OCI-LY1 (cell line): ENCODE measurements around the gene PRSS35.

Experiments
- EZH2 ChIP-seq: fragments of 200-600 bp; sonication (generic), shearing (Covaris generic); IDR thresholded peaks from 2 replicates; pipeline ENCODE4 v1.8.0; 2017; ENCODE audit warnings: borderline replicate concordance, mixed run types, mild to moderate bottlenecking, antibody characterized with exemption, low read length, moderate library complexity, mixed read lengths
- TF ChIP-seq, protein P1 (sequence below): fragments of 200-600 bp; sonication (generic), shearing (Covaris generic); IDR thresholded peaks from 2 replicates; pipeline ENCODE4 v1.5.1; 2017; ENCODE audit warnings: mild to moderate bottlenecking, antibody characterized with exemption, low read length, moderate library complexity, mixed read lengths

DNA sequence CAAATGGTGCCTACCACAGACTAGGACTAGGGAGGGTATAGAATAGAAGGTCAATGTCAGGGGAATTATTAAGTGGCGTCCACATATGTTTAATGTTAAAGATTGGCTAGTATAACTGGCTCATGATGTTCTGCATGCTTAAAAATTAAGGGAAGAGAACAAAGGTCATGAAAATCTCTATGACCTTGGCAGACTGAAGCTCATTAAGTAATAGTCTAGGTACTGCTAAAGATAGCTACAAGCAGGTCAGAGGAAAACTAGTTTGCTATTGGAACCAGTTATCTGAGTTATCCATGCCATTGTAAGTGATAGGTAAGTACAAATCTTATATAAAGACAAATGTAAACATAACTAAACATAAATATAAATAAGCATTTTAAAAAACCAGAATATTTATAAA lies 32.9 kb upstream of the PRSS35 start:
- TF ChIP-seq, protein P1, sequence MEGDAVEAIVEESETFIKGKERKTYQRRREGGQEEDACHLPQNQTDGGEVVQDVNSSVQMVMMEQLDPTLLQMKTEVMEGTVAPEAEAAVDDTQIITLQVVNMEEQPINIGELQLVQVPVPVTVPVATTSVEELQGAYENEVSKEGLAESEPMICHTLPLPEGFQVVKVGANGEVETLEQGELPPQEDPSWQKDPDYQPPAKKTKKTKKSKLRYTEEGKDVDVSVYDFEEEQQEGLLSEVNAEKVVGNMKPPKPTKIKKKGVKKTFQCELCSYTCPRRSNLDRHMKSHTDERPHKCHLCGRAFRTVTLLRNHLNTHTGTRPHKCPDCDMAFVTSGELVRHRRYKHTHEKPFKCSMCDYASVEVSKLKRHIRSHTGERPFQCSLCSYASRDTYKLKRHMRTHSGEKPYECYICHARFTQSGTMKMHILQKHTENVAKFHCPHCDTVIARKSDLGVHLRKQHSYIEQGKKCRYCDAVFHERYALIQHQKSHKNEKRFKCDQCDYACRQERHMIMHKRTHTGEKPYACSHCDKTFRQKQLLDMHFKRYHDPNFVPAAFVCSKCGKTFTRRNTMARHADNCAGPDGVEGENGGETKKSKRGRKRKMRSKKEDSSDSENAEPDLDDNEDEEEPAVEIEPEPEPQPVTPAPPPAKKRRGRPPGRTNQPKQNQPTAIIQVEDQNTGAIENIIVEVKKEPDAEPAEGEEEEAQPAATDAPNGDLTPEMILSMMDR, result no peak
- no peak for TF ChIP-seq EZH2
